ENCODE data around the gene POP5. TPM values are rescaled to one million over a fixed set of nuclear protein-coding genes. Genes with fewer than 3 reads are reported as not detected.
A peak's percentile ranks its signal among the peaks of the same experiment; 100 is the strongest.

POP5 gene
- total RNA-seq, 2 experiments from 2014 or later, result 63.1 to 65.1 TPM

DNA sequence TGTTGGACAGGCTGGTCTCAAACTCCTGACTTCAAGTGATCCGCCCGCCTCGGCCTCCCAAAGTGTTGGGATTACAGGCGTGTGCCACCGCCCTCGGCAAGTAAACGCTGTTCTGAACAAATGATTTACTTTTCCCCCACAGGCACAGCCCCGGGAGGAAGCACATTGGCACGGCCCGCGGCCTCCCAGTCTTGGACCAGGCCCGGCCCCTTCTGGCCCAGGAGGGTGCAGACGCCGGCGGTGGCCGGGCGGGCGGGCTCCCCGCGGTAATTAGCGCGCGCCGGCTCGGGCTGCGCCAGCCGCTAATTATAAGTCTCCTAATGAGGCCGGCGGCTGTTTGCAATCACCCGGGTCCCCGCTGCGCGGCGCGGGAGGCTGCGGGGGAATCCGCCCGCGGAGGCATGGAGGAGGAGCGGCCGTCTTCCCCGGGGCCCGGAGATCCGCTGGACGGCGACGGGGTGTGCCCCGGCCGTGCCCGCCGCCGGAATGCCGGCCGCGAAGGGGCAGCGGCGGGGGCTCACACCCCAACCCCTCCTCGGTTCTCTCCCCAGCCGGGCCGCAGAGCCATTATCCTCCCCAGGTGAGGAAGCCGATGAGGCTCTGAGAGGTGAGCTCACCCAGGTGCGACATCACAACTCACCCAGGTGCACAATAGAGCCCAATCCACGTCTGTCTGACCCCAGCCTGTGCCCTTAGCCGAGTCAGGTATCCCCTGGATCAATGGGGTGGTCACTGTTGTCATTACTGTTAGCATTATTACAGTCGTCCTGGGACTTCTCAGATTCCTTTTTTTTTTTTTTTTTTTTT is 3.3 kb upstream of the POP5 start:
- CTCF ChIA-PET, result interaction anchor here (0.6 to 6.2 kb wide), 11 partner anchors 10 to 1659 kb away, joined by 3 to 114 read pairs (median 3); no protein-coding TSS in a partner anchor
- Mint-ChIP-seq H3K36me3 (peaks cover 6% of the 10 kb centered on the region), H3K27ac (no peak overlapping the region), H3K27me3 (peaks cover 21% of the 10 kb centered on the region), H3K9me3 (ENCODE audit: low read depth) (no peaks in the 10 kb centered on the region), H3K4me1 (peaks cover 31% of the 10 kb centered on the region), H3K4me3 (peak overlapping the region; percentile 42)
- ATAC-seq (peak; percentile 16), DNase-seq (peak; percentile 64)

DNA sequence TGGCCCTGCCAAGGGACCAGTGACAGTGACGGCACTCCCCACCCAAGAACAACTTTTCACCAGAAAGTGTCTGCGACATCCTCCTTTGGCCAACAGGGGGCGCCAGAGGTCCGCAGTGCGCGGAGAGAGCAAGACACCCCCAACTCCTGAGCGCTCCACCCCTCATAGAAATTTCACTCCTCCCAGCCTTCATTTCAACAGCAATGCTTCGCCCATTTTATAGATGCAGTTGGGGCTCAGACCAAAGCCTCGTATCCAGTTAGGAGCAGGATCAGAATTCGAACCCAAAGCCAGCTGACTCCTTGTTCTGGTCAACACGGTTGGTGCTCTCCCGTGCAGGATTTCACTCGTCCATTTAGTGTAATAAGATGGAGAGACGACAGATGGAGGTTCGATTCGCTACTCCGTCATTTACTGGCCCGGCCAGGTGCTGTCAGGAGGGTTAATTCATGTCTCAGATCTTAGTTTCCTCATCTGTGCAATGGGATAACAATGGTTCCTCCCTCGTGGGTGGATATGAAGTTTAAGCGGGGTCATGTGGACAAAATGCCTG is 2.4 kb upstream of the POP5 start:
- peak overlapping the region; percentile 52 for H3K4me3 Mint-ChIP-seq
- H3K27ac Mint-ChIP-seq, result peak overlapping the region; percentile 34
- DNase-seq (peak; percentile 90), ATAC-seq (peak; percentile 22)
- CTCF ChIA-PET, result interaction anchor here (0.6 to 6.2 kb wide), 23 partner anchors 9 to 1660 kb away, joined by 3 to 114 read pairs (median 3); partner anchors contain the start of genes CABP1, COQ5, MLEC and UNC119B
- H3K36me3 Mint-ChIP-seq, result peaks cover 14% of the 10 kb centered on the region
- H3K9me3 Mint-ChIP-seq (ENCODE audit: low read depth), result no peaks in the 10 kb centered on the region
- peaks cover 34% of the 10 kb centered on the region for H3K4me1 Mint-ChIP-seq
- H3K27me3 Mint-ChIP-seq, result peaks cover 21% of the 10 kb centered on the region

DNA sequence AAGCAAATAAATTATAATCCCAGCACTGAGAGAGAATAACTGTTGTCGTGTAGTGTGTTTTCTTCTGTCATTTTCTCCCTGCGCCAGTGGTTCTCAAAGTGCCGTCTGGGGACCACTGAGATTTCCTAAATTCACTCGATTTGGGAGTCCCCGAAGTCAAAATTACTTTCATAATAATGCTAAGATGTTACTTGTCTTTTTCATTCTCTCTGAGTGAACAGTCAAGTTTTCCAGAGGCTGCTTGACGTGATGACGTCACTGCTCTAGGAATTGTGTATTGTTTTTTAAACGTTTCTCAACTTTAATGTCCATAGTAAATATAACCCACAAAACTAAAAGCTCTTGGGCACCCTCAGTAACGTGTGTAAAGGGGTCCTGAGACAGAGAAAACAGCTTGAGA is 796 bp upstream of the POP5 start:
- CTCF ChIA-PET, result interaction anchor here (1.0 to 6.2 kb wide), 21 partner anchors 12 to 479 kb away, joined by 3 to 114 read pairs (median 5); partner anchors contain the start of genes CABP1 and COX6A1
- DNase-seq (peak; percentile 44), ATAC-seq (no peak)
- Mint-ChIP-seq H3K9me3 (ENCODE audit: low read depth) (no peaks in the 10 kb centered on the region), H3K27me3 (peaks cover 20% of the 10 kb centered on the region), H3K4me3 (peak overlapping the region; percentile 99), H3K4me1 (peaks cover 34% of the 10 kb centered on the region), H3K27ac (peak overlapping the region; percentile 84), H3K36me3 (peaks cover 22% of the 10 kb centered on the region)

DNA sequence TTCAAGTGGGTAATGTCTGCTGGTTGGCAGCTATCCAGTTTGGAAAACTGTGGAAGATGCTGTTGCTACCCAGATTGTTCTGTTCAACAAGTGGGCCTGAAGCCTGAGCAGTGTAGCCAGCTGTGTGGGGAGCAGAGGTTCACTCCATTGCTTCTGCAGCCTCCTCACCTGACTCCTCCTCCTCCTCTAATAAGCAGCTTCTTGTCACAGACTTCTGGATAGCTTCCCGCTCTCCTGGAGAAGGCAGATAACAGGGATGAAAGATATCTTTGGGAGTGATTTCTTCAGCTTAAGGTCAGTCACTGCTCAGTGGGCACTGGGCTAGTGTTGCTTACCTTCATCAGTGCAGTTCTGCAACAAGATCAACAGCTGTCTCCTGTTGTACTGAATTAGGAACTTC is 2.0 kb downstream of the POP5 start:
- H3K4me1 Mint-ChIP-seq, result peaks cover 34% of the 10 kb centered on the region
- CTCF ChIA-PET, result no interaction called here
- H3K4me3 Mint-ChIP-seq, result no peak overlapping the region
- ATAC-seq (no peak), DNase-seq (no peak)
- no peak overlapping the region for H3K27ac Mint-ChIP-seq
- no peaks in the 10 kb centered on the region for H3K9me3 Mint-ChIP-seq (ENCODE audit: low read depth)
- H3K27me3 Mint-ChIP-seq, result peaks cover 6% of the 10 kb centered on the region
- H3K36me3 Mint-ChIP-seq, result peaks cover 43% of the 10 kb centered on the region

DNA sequence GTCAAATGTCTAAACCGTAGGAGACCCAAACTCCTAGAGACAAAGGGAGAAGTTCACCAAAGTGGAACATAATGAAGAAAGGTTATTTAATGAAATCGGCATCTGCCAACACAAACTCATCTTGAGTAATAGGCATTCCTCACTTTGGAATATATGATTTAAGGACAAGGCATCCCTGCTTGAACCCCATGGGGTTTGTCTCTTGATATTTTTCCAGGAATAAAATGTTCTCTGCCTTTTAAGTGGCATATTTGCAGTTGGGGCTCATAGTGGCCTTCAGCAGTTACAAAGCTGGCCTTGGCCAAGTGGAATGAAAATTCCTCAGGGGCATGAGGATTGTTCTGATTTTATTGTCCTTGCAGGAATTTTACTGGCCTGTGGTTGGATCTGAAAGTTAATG is 7.1 kb downstream of the POP5 start:
- ATAC-seq (no peak), DNase-seq (no peak)
- Mint-ChIP-seq H3K27me3 (no peaks in the 10 kb centered on the region), H3K36me3 (peaks cover 66% of the 10 kb centered on the region), H3K4me1 (peaks cover 2% of the 10 kb centered on the region), H3K4me3 (no peak overlapping the region), H3K27ac (no peak overlapping the region), H3K9me3 (ENCODE audit: low read depth) (no peaks in the 10 kb centered on the region)
- CTCF ChIA-PET, result interaction anchor here (0.9 kb wide), 1 partner anchor 10 kb away, joined by 3 read pairs; no protein-coding TSS in a partner anchor

DNA sequence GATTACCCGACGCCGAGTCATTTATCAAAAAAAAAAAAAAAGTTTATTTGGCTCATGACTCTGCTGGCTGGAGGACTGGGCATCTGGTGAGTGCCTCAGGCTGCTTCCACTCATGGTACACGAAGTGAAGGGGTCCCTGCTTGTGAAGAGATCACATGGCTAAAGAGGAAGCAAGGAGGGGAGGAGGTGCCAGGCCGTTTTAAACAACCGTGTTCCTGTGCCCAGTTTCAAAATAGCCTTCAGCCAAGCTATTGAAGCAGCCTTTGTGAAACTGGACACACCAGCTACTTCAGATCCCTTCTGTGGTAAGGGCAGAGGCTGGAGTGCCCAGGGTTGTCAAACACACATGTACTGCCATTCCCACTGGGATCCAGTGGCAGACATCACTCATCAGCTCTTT is 7.6 kb downstream of the POP5 start:
- H3K4me1 Mint-ChIP-seq, result peaks cover 2% of the 10 kb centered on the region
- no peak overlapping the region for H3K4me3 Mint-ChIP-seq
- H3K27me3 Mint-ChIP-seq, result no peaks in the 10 kb centered on the region
- DNase-seq, result no peak
- no peaks in the 10 kb centered on the region for H3K9me3 Mint-ChIP-seq (ENCODE audit: low read depth)
- no peak for ATAC-seq
- peaks cover 63% of the 10 kb centered on the region for H3K36me3 Mint-ChIP-seq
- CTCF ChIA-PET, result interaction anchor here (0.9 kb wide), 1 partner anchor 10 kb away, joined by 3 read pairs; no protein-coding TSS in a partner anchor
- no peak overlapping the region for H3K27ac Mint-ChIP-seq

DNA sequence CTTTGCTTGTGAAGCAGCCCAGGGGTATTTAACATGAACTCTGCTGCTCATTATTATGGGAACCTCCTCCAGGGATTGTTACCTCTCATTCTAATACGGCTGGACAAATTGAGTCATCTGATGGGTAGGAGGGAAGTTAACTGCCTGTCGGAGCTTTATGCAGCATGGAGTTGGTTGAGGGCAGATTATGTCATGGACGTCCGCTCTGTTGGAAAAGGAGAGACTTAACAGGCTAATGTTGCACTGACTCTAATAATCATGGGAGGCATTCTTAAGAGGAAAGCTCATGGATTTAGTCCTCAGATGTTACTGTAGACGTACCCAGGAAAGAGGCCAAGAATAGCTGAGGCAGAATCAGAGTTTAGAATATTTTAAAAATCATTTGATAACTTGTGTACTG is 9.9 kb downstream of the POP5 start:
- Mint-ChIP-seq H3K36me3 (peaks cover 56% of the 10 kb centered on the region), H3K9me3 (ENCODE audit: low read depth) (no peaks in the 10 kb centered on the region)

DNA sequence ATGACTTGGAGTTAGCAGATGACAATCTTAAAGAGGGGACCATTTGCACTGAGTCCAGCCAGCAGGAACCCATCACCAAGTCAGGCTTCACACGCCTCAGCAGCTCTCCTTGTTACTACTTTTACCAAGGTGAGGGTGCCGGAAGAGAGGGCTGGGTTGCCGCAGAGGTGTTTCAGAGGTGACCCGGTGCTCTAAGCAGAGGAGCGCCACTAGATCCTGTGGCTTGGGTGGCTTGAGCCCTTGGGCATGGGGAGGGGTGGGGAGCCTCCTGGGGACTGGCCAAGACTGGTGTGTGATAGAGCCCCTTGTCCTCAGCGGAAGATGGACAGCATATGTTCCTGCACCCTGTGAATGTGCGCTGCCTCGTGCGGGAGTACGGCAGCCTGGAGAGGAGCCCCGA is 17.7 kb downstream of the POP5 start:
- DNase-seq, result no peak
- Mint-ChIP-seq H3K27me3 (no peaks in the 10 kb centered on the region), H3K4me1 (no peaks in the 10 kb centered on the region), H3K27ac (no peak overlapping the region), H3K36me3 (peaks cover 48% of the 10 kb centered on the region), H3K9me3 (ENCODE audit: low read depth) (no peaks in the 10 kb centered on the region), H3K4me3 (no peak overlapping the region)
- CTCF ChIA-PET, result no interaction called here
- ATAC-seq, result no peak

More for the DNA sequence above, 9.9 kb downstream of the POP5 start:
- no peak overlapping the region for H3K27ac Mint-ChIP-seq
- H3K27me3 Mint-ChIP-seq, result no peaks in the 10 kb centered on the region
- CTCF ChIA-PET, result no interaction called here
- no peak overlapping the region for H3K4me3 Mint-ChIP-seq
- no peak for ATAC-seq
- no peak for DNase-seq
- H3K4me1 Mint-ChIP-seq, result peaks cover 2% of the 10 kb centered on the region

DNA sequence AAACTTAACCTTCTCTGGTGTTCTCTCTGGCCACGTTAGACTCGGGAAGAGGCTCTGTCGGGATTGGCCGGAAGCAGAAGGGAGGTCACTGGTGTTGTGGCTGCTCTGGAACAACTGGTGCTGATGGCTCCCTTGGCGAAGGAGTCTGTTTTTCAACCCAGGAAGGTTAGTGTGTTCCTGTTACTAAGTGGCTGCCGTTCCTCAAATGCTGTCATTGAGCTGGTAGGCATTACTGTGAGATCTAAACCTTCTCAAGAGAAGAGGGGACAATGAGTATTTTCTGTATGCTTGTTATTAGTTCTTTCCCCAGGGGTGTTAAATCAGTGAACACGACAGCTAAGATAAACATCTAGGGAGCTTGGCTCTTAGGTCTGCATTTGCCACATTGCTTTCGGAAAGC is 18.3 kb downstream of the POP5 start:
- no peak overlapping the region for H3K4me3 Mint-ChIP-seq
- no peak for DNase-seq
- no peaks in the 10 kb centered on the region for H3K27me3 Mint-ChIP-seq
- no peak overlapping the region for H3K27ac Mint-ChIP-seq
- no peaks in the 10 kb centered on the region for H3K4me1 Mint-ChIP-seq
- CTCF ChIA-PET, result no interaction called here
- no peaks in the 10 kb centered on the region for H3K9me3 Mint-ChIP-seq (ENCODE audit: low read depth)
- H3K36me3 Mint-ChIP-seq, result peaks cover 50% of the 10 kb centered on the region
- no peak for ATAC-seq

DNA sequence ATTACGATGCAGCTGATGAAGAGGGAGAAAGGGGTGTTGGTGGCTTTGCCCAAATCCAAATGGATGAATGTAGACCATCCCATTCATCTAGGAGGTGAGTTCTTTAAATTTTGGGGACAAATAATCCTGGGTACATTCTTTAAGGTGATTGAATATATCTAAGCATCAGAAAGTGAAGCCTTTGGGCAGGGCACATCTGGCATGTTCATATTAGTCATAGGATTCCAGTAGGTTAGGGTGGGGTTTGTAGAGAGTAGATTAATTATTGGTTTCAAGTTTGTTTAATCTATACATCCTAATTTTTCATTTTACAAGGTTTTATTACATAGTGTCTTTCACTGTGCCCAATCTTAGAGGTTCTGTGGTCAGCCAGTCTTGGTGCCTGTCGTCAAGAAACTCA is 23.6 kb downstream of the POP5 start:
- no peaks in the 10 kb centered on the region for H3K27me3 Mint-ChIP-seq
- no peak for ATAC-seq
- no peak overlapping the region for H3K27ac Mint-ChIP-seq
- H3K9me3 Mint-ChIP-seq (ENCODE audit: low read depth), result no peaks in the 10 kb centered on the region
- H3K4me1 Mint-ChIP-seq, result no peaks in the 10 kb centered on the region
- DNase-seq, result no peak
- CTCF ChIA-PET, result no interaction called here
- H3K36me3 Mint-ChIP-seq, result peaks cover 36% of the 10 kb centered on the region
- no peak overlapping the region for H3K4me3 Mint-ChIP-seq

DNA sequence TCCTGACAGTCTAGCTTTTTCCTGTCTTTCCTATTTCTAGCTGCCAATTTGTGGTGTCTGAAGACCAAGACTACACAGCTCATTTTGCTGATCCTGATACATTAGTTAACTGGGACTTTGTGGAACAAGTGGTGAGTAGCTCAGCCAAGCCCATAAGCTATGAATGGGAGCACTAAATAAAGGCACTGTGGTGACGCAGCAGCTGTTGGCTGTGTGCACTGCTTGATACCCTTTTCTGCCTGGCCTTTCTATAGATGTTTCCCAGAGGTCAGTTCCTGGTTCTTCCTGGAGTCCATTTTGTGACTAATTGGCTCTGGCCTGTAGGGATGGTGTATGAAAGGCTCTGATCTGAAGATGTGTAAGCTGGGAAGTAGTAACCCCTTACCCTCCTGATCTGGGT is 26.5 kb downstream of the POP5 start:
- H3K4me3 Mint-ChIP-seq, result no peak overlapping the region
- no peak overlapping the region for H3K27ac Mint-ChIP-seq
- peaks cover 33% of the 10 kb centered on the region for H3K36me3 Mint-ChIP-seq
- DNase-seq (no peak), ATAC-seq (no peak)
- peaks cover 5% of the 10 kb centered on the region for H3K4me1 Mint-ChIP-seq
- H3K27me3 Mint-ChIP-seq, result no peaks in the 10 kb centered on the region
- CTCF ChIA-PET, result no interaction called here
- no peaks in the 10 kb centered on the region for H3K9me3 Mint-ChIP-seq (ENCODE audit: low read depth)

DNA sequence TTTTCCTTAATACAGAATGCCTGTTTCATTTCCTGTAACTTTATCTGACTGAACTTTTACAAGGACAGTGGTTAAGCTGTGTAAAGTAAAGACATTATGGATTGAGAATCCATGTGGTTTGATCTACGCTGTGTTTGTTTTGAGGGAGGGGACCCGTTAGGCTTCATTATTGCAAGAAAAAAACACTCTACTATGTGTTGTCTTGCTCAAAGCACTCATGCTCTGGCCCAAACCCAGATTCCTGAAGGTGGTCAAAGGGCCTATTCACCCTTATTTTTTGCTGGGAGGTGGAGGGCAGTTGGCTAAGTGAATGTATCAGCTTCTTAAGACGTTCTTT is 35.2 kb downstream of the POP5 start:
- Mint-ChIP-seq H3K4me3 (no peak overlapping the region), H3K27me3 (no peaks in the 10 kb centered on the region), H3K4me1 (peaks cover 8% of the 10 kb centered on the region), H3K36me3 (peaks cover 18% of the 10 kb centered on the region), H3K27ac (no peak overlapping the region), H3K9me3 (ENCODE audit: low read depth) (no peaks in the 10 kb centered on the region)
- ATAC-seq (no peak), DNase-seq (no peak)
- CTCF ChIA-PET, result no interaction called here

DNA sequence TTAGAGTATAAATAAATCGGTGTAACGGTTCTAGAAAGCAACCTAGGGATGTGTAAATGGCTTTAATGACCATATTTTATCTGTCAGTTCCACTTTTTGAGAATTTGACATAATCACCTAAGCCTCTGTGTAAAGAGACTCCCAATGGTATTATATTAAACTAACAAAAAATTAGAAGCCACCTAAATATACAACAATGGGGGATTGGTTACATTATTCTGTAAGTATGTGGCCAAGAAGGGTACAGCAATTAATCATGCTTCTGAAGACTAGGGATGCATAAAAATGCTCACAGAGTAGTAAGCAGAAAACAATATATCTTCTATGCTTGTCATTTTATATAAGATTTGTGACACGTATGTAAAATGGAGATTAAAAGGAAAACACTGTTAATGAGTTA is 36.5 kb downstream of the POP5 start:
- DNase-seq (no peak), ATAC-seq (no peak)
- peaks cover 15% of the 10 kb centered on the region for H3K4me1 Mint-ChIP-seq
- H3K27me3 Mint-ChIP-seq, result no peaks in the 10 kb centered on the region
- H3K27ac Mint-ChIP-seq, result no peak overlapping the region
- H3K9me3 Mint-ChIP-seq (ENCODE audit: low read depth), result no peaks in the 10 kb centered on the region
- H3K4me3 Mint-ChIP-seq, result no peak overlapping the region
- CTCF ChIA-PET, result interaction anchor here (0.9 to 1.7 kb wide), 2 partner anchors 38 to 366 kb away, joined by 3 to 4 read pairs; no protein-coding TSS in a partner anchor
- peaks cover 25% of the 10 kb centered on the region for H3K36me3 Mint-ChIP-seq

DNA sequence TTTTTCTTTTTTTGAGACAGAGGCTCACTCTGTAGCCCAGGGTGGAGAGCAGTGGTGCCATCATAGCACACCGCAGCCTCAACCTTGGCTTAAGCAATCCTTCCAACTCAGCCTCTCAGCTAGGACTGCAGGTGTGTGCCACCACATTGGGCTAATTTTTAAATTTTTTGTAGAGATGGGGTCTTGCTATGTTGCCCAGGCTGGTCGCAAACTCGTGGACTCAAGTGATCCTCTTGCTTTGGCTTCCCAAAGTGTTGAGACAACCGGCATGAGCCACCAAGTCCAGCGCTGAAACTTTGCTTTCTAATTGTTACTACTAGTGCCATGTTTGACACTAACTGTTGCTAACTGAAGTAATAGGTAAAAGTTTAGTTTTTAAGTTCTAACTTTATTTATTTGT is 39.0 kb downstream of the POP5 start:
- Mint-ChIP-seq H3K36me3 (peaks cover 44% of the 10 kb centered on the region), H3K4me3 (no peak overlapping the region), H3K27ac (no peak overlapping the region), H3K27me3 (no peaks in the 10 kb centered on the region), H3K4me1 (peaks cover 40% of the 10 kb centered on the region), H3K9me3 (ENCODE audit: low read depth) (no peaks in the 10 kb centered on the region)
- DNase-seq, result no peak
- CTCF ChIA-PET, result no interaction called here
- no peak for ATAC-seq

Data from activated CD8-positive, alpha-beta memory T cell treated with anti-CD3 and anti-CD28 coated beads, Interleukin-2, amount 10 ng/mL, durations not matched to agents 7 days and 5 days (primary cell).